Skeletal muscle tissue (tissue), 4 donors: ENCODE measurements around the gene DIS3L. TPM values are rescaled to one million over a fixed set of nuclear protein-coding genes. Genes with fewer than 3 reads are reported as not detected.
"Not testable (repeated sequence)": the region's sequence is repeated elsewhere in the genome, so short reads cannot be mapped to it uniquely, and the experiment has no call there.

Experiments
- H3K27ac ChIP-seq: one replicate; pipeline ENCODE4 v1.7.0; 2013; ENCODE audit warnings: mild to moderate bottlenecking, low read depth, low read length, inconsistent platforms
- H3K27me3 ChIP-seq, 3 donors: one replicate each; pipeline ENCODE4 v1.7.0; 2013; ENCODE audit warnings: low read length in 3 of 3; ENCODE audit not compliant: control insufficient read depth in 3 of 3, insufficient read depth in 3 of 3
- H3K36me3 ChIP-seq, 3 donors: one replicate each; pipeline ENCODE4 v1.7.0; 2013; ENCODE audit warnings: low read length in 3 of 3; ENCODE audit not compliant: control insufficient read depth in 3 of 3, insufficient read depth in 3 of 3
- H3K4me1 ChIP-seq, 3 donors: one replicate each; pipeline ENCODE4 v1.7.0; 2013; ENCODE audit warnings: low read length in 3 of 3, mild to moderate bottlenecking in 3 of 3; ENCODE audit not compliant: control insufficient read depth in 3 of 3, insufficient read depth in 3 of 3
- H3K4me3 ChIP-seq, 3 donors: one replicate each; pipeline ENCODE4 v1.7.0; 2013; ENCODE audit warnings: low read length in 3 of 3
- H3K9ac ChIP-seq, 3 donors: one replicate each; pipeline ENCODE4 v1.7.0; 2013; ENCODE audit warnings: low read length in 3 of 3, mild to moderate bottlenecking in 3 of 3, moderate library complexity in 2 of 3, low read depth in 1 of 3
- H3K9me3 ChIP-seq, 3 donors: one replicate each; pipeline ENCODE4 v1.7.0; 2013; ENCODE audit warnings: low read length in 3 of 3; ENCODE audit not compliant: control insufficient read depth in 3 of 3
- total RNA-seq: library from RNA; depleted of rRNA; stranded (reverse); fragments of >200 nt; gene quantifications from one replicate; pipeline ENCODE4 v1.2.3, GENCODE V29; 2014
- donor health status: Osteomylitis.

Gene DIS3L
- total RNA-seq, 1 donor from 2014 or later = 28.7 TPM

DNA sequence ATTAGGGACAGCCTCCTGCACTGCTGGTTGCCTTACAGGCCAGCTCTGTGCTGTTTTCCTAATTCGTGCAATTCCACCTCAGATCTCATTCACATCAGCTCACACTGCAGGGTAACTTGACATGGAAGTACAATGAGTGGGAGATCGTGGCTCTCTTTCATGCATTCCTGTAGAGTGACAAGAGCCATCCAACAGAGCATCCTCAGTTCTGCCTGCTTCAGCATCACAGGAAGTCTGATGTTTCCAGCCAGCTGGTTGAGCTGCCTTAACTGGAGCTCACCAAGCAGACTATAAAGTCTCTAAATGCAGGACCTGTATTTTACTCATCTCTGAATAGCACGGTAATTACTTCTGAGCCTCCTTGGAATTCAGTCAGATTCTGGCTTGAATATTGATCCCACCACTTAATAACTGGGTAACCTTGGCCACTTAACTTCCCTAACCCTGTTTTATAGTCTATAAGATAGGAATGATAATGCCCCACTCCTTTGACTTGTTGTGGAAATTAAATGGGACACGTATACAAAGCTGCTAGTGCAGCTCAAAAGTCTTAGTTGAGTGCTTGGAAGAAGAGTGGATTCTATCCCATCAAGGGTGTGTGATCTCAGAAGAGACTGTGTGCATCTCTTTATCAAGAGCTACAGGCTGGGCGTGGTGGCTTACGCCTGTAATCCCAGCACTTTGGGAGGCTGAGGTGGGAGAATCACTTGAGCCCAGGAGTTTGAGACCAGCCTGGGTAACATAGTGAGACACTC lies 1.4 kb upstream of the DIS3L start:
- peaks cover 14 to 18% (median 18%) of the 10 kb centered on the region in 3 donors for H3K4me1 ChIP-seq
- no peak overlapping the region for H3K9ac ChIP-seq
- H3K4me3 ChIP-seq = peak overlapping the region in 1 of 3 donors; percentile 79

DNA sequence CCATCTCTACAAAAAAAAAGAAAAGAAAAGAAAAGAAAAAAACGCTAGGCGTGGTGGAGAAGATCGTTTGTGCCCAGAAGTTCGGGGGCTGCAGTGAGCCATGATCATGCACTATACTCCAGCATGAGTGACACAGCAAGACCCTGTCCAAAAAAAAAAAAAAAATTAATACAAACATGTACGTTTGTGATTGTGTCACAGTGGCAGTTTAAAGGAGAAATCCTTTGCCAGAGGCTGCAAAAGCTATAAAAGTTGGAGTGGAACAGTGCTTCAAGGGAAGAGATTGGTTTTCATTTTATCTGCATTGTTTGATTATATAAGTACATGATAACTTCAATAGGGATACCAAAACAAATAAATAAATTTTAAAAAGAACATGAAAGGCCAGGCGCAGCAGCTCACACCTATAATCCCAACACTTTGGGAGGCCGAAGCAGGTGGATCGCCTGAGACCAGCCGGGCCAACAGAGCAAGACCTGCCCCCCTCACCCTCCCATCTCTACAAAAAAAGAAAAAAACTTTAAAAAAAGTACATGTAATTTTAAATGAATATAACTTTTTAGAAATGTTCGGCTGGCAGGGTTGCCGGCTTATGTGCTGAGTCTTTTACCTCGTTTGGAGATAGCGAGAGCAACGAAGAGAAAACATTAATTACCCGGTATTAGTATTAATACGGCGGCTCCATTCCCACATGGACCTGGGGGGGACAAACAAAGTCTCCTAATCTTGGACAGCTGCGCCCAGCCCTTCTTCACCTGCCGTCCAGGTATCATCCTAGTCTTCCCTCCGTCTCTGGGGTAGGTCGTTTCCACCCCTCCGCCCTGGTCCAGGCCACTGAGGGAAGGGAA lies 573 bp upstream of the DIS3L start:
- Histone ChIP-seq H3K27ac (peak overlapping the region; percentile 70), H3K4me3 (peak overlapping the region; percentile 79 to 86 (median 82)), H3K4me1 (peaks cover 12 to 18% (median 18%) of the 10 kb centered on the region in 3 donors), H3K9me3 (no peaks in the 10 kb centered on the region), H3K9ac (peak overlapping the region; percentile 83 to 96 (median 92)), H3K27me3 (no peaks in the 10 kb centered on the region), H3K36me3 (peaks cover 0 to 2% (median 0%) of the 10 kb centered on the region in 3 donors)

More for the DNA sequence above, 1.4 kb upstream of the DIS3L start:
- Histone ChIP-seq H3K27ac (no peak overlapping the region), H3K36me3 (no peaks in the 10 kb centered on the region), H3K9me3 (no peaks in the 10 kb centered on the region), H3K27me3 (no peaks in the 10 kb centered on the region)

GRCh38 chr15:66294157-66294931 lies 976 bp downstream of the DIS3L start:
- peak overlapping the region; percentile 73 to 82 (median 79) for H3K4me3 ChIP-seq

GRCh38 chr15:66294932-66295235 lies 1.5 kb downstream of the DIS3L start:
- H3K9ac ChIP-seq = peak overlapping the region; percentile 86 to 96 (median 90)
- H3K4me1 ChIP-seq = peaks cover 12 to 18% (median 18%) of the 10 kb centered on the region in 3 donors
- peaks cover 0 to 6% (median 4%) of the 10 kb centered on the region in 3 donors for H3K36me3 ChIP-seq
- no peaks in the 10 kb centered on the region for H3K9me3 ChIP-seq
- peak overlapping the region; percentile 83 for H3K27ac ChIP-seq
- H3K27me3 ChIP-seq = no peaks in the 10 kb centered on the region
- peak overlapping the region in 2 of 3 donors; percentile 73 to 82 for H3K4me3 ChIP-seq

More at GRCh38 chr15:66294157-66294931, 976 bp downstream of the DIS3L start:
- peak overlapping the region; percentile 83 for H3K27ac ChIP-seq
- peaks cover 0 to 6% (median 4%) of the 10 kb centered on the region in 3 donors for H3K36me3 ChIP-seq
- H3K9me3 ChIP-seq = no peaks in the 10 kb centered on the region
- peaks cover 12 to 18% (median 18%) of the 10 kb centered on the region in 3 donors for H3K4me1 ChIP-seq
- no peaks in the 10 kb centered on the region for H3K27me3 ChIP-seq
- H3K9ac ChIP-seq = peak overlapping the region; percentile 86 to 96 (median 90)

DNA sequence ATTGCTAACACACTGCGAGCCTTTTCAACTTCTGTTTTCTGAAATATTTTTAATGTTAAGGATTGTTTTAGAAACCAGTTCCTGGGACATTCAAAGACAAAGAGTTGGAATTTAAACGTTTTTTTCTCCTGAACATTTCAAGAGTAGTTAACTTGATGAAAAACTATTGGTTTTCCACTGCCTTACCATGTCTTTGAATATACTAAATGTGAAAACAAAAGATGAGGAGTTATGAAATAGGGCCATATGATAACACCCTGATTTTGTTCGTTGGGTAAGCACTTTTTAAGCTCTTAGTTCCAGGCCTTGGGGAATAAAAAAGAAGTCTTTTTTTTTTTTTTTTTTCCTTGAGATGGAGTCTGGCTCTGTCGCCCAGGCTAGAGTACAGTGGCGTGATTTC lies 2.8 kb downstream of the DIS3L start:
- no peak overlapping the region for H3K9ac ChIP-seq
- peaks cover 3 to 13% (median 9%) of the 10 kb centered on the region in 3 donors for H3K36me3 ChIP-seq
- H3K9me3 ChIP-seq = no peaks in the 10 kb centered on the region
- H3K27me3 ChIP-seq = no peaks in the 10 kb centered on the region
- no peak overlapping the region for H3K27ac ChIP-seq
- peaks cover 12 to 18% (median 18%) of the 10 kb centered on the region in 3 donors for H3K4me1 ChIP-seq
- H3K4me3 ChIP-seq = no peak overlapping the region

DNA sequence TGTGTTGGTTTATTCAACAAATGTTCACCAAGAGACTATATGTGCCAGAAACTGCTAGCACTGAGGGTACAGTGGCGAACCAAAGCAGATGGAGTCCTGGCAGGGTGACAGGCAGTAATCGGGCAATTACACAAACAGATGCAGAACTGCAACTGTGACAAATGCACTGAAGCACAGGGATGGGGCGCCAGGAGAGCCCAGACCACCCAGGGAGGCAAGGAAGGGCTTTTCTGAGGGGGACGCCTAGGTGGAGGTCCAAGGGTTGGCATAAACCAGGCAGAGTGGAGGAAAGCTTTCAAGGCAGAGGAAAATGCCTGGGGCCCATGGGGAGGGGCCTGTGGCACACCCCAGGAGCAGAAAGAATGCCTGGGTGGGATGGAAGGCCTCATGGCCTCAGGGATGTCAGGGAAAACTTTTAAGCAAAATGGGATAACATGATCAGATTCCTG lies 5.5 kb downstream of the DIS3L start:
- no peak overlapping the region for H3K27ac ChIP-seq
- H3K4me1 ChIP-seq = peaks cover 8 to 12% (median 12%) of the 10 kb centered on the region in 3 donors
- no peaks in the 10 kb centered on the region for H3K27me3 ChIP-seq
- peaks cover 3 to 19% (median 16%) of the 10 kb centered on the region in 3 donors for H3K36me3 ChIP-seq
- peak overlapping the region in 1 of 3 donors; percentile 7 for H3K9ac ChIP-seq
- H3K4me3 ChIP-seq = no peak overlapping the region
- no peaks in the 10 kb centered on the region for H3K9me3 ChIP-seq

- Histone ChIP-seq H3K9me3 (no peaks in the 10 kb centered on the region), H3K27me3 (no peaks in the 10 kb centered on the region), H3K4me1 (no peaks in the 10 kb centered on the region), H3K4me3 (no peak overlapping the region), H3K27ac (no peak overlapping the region), H3K9ac (no peak overlapping the region), H3K36me3 (peaks cover 6 to 22% (median 21%) of the 10 kb centered on the region in 3 donors)
Measured at GRCh38 chr15:66302489-66303278, 9.3 kb downstream of the DIS3L start.

DNA sequence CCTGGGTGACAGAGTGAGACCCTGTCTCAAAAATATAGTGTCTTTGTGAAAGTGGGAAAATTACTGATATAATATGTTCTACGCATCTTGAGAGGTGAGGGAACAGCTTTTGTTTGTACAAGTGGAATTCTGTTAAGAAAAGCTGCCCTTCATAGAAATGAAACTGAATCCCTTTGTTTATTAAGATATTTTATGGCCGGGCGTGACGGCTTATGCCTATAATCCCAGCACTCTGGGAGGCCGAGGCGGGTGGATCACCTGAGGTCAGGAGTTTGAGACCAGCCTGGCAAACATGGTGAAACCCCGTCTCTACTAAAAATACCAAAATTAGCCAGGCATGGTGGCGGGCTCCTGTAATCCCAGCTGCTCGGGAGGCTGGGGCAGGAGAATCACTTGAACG lies 11.1 kb downstream of the DIS3L start:
- not testable (repeated sequence) for H3K4me1 ChIP-seq, H3K4me3 ChIP-seq, H3K27me3 ChIP-seq, H3K9ac ChIP-seq, H3K27ac ChIP-seq, H3K9me3 ChIP-seq
- peaks cover 15 to 30% (median 28%) of the 10 kb centered on the region in 3 donors for H3K36me3 ChIP-seq

DNA sequence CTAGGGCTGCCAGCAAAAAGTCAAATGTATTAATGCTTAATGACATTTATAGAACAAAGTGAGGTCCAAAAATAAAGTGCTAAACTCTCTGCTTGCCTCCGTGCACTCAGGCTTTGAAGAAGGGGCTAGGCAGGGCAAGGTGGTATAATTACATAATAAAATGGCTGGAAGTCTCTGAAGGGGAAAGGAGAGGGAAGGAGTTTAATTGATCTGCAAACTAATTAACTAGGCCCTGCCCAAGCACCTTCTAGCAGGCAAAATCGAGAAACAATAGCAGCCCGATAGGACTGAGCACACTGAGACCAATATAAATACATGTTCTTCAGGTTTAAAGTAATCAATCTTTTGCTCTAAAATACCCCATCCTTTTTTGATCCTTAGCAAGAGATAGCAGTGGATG lies 13.0 kb downstream of the DIS3L start:
- no peak overlapping the region for H3K4me3 ChIP-seq
- H3K9ac ChIP-seq = no peak overlapping the region
- no peaks in the 10 kb centered on the region for H3K4me1 ChIP-seq
- no peaks in the 10 kb centered on the region for H3K27me3 ChIP-seq
- H3K27ac ChIP-seq = no peak overlapping the region
- no peaks in the 10 kb centered on the region for H3K9me3 ChIP-seq
- H3K36me3 ChIP-seq = peaks cover 24 to 40% (median 37%) of the 10 kb centered on the region in 3 donors
